ENCODE data around the gene AADACL4. TPM values are rescaled to one million over a fixed set of nuclear protein-coding genes. Genes with fewer than 3 reads are reported as not detected.
A peak's percentile ranks its signal among the peaks of the same experiment; 100 is the strongest.

AADACL4 gene
- polyA plus RNA-seq, 2 donors, result not detected

- Histone ChIP-seq H3K9me3 (ENCODE audit: control insufficient read depth in 2 of 2, insufficient read depth in 1 of 2, low read depth in 1 of 2, low read length in 1 of 2) (no peaks in the 10 kb centered on the region), H3K4me3 (ENCODE audit: low read depth in 1 of 2, low read length in 2 of 2) (peak overlapping the region; percentile 93 to 96), H3K27me3 (ENCODE audit: control insufficient read depth in 1 of 2, insufficient read depth in 2 of 2, low read length in 2 of 2) (no peaks in the 10 kb centered on the region), H3K27ac (ENCODE audit: low read depth in 2 of 2, low read length in 1 of 2) (peak overlapping the region; percentile 95 to 99), H3K4me1 (ENCODE audit: control insufficient read depth in 2 of 2, insufficient read depth in 2 of 2, low read length in 1 of 2) (peaks cover 8 to 20% of the 10 kb centered on the region in 2 donors), H3K36me3 (ENCODE audit: control insufficient read depth in 2 of 2, insufficient read depth in 2 of 2, low read length in 1 of 2) (no peaks in the 10 kb centered on the region)
- 0% methylated on average over 5 to 13 of the region's 13 CpGs for WGBS, 2 donors
These were observed 26.4 kb upstream of the AADACL4 start for GRCh38 chr1:12617511-12617900.

GRCh38 chr1:12617901-12618660 lies 25.8 kb upstream of the AADACL4 start, which contains the start of gene DHRS3:
DHRS3 (minus strand) TSS chr1:12618210; CDS start chr1:12617348, 862 bp downstream.
- Histone ChIP-seq H3K4me3 (ENCODE audit: low read depth in 1 of 2, low read length in 2 of 2) (peak within 1 kb of the TSS; percentile 93 to 96), H3K4me1 (ENCODE audit: control insufficient read depth in 2 of 2, insufficient read depth in 2 of 2, low read length in 1 of 2) (peaks cover 12 to 18% of the 10 kb centered on the region in 2 donors), H3K36me3 (ENCODE audit: control insufficient read depth in 2 of 2, insufficient read depth in 2 of 2, low read length in 1 of 2) (no peaks in the 10 kb centered on the region), H3K27ac (ENCODE audit: low read depth in 2 of 2, low read length in 1 of 2) (peak within 1 kb of the TSS; percentile 95 to 99), H3K27me3 (ENCODE audit: control insufficient read depth in 1 of 2, insufficient read depth in 2 of 2, low read length in 2 of 2) (no peaks in the 10 kb centered on the region), H3K9me3 (ENCODE audit: control insufficient read depth in 2 of 2, insufficient read depth in 1 of 2, low read depth in 1 of 2, low read length in 1 of 2) (no peaks in the 10 kb centered on the region)
- 0 to 1% methylated on average over 69 of the region's 69 CpGs for WGBS, 2 donors

- H3K27ac ChIP-seq (ENCODE audit: low read depth in 2 of 2, low read length in 1 of 2), result peak overlapping the region; percentile 95 to 99
- H3K27me3 ChIP-seq (ENCODE audit: control insufficient read depth in 1 of 2, insufficient read depth in 2 of 2, low read length in 2 of 2), result no peaks in the 10 kb centered on the region
- H3K9me3 ChIP-seq (ENCODE audit: control insufficient read depth in 2 of 2, insufficient read depth in 1 of 2, low read depth in 1 of 2, low read length in 1 of 2), result no peaks in the 10 kb centered on the region
- WGBS, 2 donors, result 4 to 5% methylated on average over 6 of the region's 6 CpGs
- no peaks in the 10 kb centered on the region for H3K36me3 ChIP-seq (ENCODE audit: control insufficient read depth in 2 of 2, insufficient read depth in 2 of 2, low read length in 1 of 2)
- H3K4me1 ChIP-seq (ENCODE audit: control insufficient read depth in 2 of 2, insufficient read depth in 2 of 2, low read length in 1 of 2), result peaks cover 12 to 14% of the 10 kb centered on the region in 2 donors
- peak overlapping the region; percentile 59 to 96 for H3K4me3 ChIP-seq (ENCODE audit: low read depth in 1 of 2, low read length in 2 of 2)
These were observed 25.3 kb upstream of the AADACL4 start for GRCh38 chr1:12618661-12618964.

- H3K36me3 ChIP-seq (ENCODE audit: control insufficient read depth in 2 of 2, insufficient read depth in 2 of 2, low read length in 1 of 2), result no peaks in the 10 kb centered on the region
- peak overlapping the region; percentile 95 to 99 for H3K27ac ChIP-seq (ENCODE audit: low read depth in 2 of 2, low read length in 1 of 2)
- WGBS, 2 donors, result 5 to 9% methylated on average over 30 of the region's 30 CpGs
- peak overlapping the region; percentile 59 to 96 for H3K4me3 ChIP-seq (ENCODE audit: low read depth in 1 of 2, low read length in 2 of 2)
- H3K4me1 ChIP-seq (ENCODE audit: control insufficient read depth in 2 of 2, insufficient read depth in 2 of 2, low read length in 1 of 2), result peaks cover 10 to 14% of the 10 kb centered on the region in 2 donors
- no peaks in the 10 kb centered on the region for H3K9me3 ChIP-seq (ENCODE audit: control insufficient read depth in 2 of 2, insufficient read depth in 1 of 2, low read depth in 1 of 2, low read length in 1 of 2)
- H3K27me3 ChIP-seq (ENCODE audit: control insufficient read depth in 1 of 2, insufficient read depth in 2 of 2, low read length in 2 of 2), result no peaks in the 10 kb centered on the region
These were observed 24.7 kb upstream of the AADACL4 start for GRCh38 chr1:12618965-12619791.

- H3K27ac ChIP-seq (ENCODE audit: low read depth in 2 of 2, low read length in 1 of 2), result peak overlapping the region; percentile 95 to 99
These were observed 23.9 kb upstream of the AADACL4 start for GRCh38 chr1:12619792-12620487.

GRCh38 chr1:12620488-12620865 lies 23.4 kb upstream of the AADACL4 start:
- WGBS, 2 donors, result 44 to 61% methylated on average over 4 of the region's 4 CpGs
- Histone ChIP-seq H3K27ac (ENCODE audit: low read depth in 2 of 2, low read length in 1 of 2) (peak overlapping the region in 1 of 2 donors; percentile 56), H3K36me3 (ENCODE audit: control insufficient read depth in 2 of 2, insufficient read depth in 2 of 2, low read length in 1 of 2) (no peaks in the 10 kb centered on the region), H3K27me3 (ENCODE audit: control insufficient read depth in 1 of 2, insufficient read depth in 2 of 2, low read length in 2 of 2) (no peaks in the 10 kb centered on the region), H3K4me1 (ENCODE audit: control insufficient read depth in 2 of 2, insufficient read depth in 2 of 2, low read length in 1 of 2) (peaks cover 8 to 11% of the 10 kb centered on the region in 2 donors), H3K4me3 (ENCODE audit: low read depth in 1 of 2, low read length in 2 of 2) (no peak overlapping the region), H3K9me3 (ENCODE audit: control insufficient read depth in 2 of 2, insufficient read depth in 1 of 2, low read depth in 1 of 2, low read length in 1 of 2) (no peaks in the 10 kb centered on the region)

More at GRCh38 chr1:12619792-12620487, 23.9 kb upstream of the AADACL4 start:
- H3K9me3 ChIP-seq (ENCODE audit: control insufficient read depth in 2 of 2, insufficient read depth in 1 of 2, low read depth in 1 of 2, low read length in 1 of 2), result no peaks in the 10 kb centered on the region
- 11 to 15% methylated on average over 23 of the region's 23 CpGs for WGBS, 2 donors
- H3K4me3 ChIP-seq (ENCODE audit: low read depth in 1 of 2, low read length in 2 of 2), result peak overlapping the region; percentile 59 to 96
- H3K36me3 ChIP-seq (ENCODE audit: control insufficient read depth in 2 of 2, insufficient read depth in 2 of 2, low read length in 1 of 2), result no peaks in the 10 kb centered on the region
- peaks cover 8 to 11% of the 10 kb centered on the region in 2 donors for H3K4me1 ChIP-seq (ENCODE audit: control insufficient read depth in 2 of 2, insufficient read depth in 2 of 2, low read length in 1 of 2)
- no peaks in the 10 kb centered on the region for H3K27me3 ChIP-seq (ENCODE audit: control insufficient read depth in 1 of 2, insufficient read depth in 2 of 2, low read length in 2 of 2)

- Histone ChIP-seq H3K9me3 (ENCODE audit: control insufficient read depth in 2 of 2, insufficient read depth in 1 of 2, low read depth in 1 of 2, low read length in 1 of 2) (no peaks in the 10 kb centered on the region), H3K27ac (ENCODE audit: low read depth in 2 of 2, low read length in 1 of 2) (peak overlapping the region in 1 of 2 donors; percentile 56), H3K4me1 (ENCODE audit: control insufficient read depth in 2 of 2, insufficient read depth in 2 of 2, low read length in 1 of 2) (peaks cover 8 to 11% of the 10 kb centered on the region in 2 donors), H3K36me3 (ENCODE audit: control insufficient read depth in 2 of 2, insufficient read depth in 2 of 2, low read length in 1 of 2) (no peaks in the 10 kb centered on the region), H3K27me3 (ENCODE audit: control insufficient read depth in 1 of 2, insufficient read depth in 2 of 2, low read length in 2 of 2) (no peaks in the 10 kb centered on the region), H3K4me3 (ENCODE audit: low read depth in 1 of 2, low read length in 2 of 2) (no peak overlapping the region)
- 91 to 92% methylated on average over 8 of the region's 8 CpGs for WGBS, 2 donors
These were observed 23.0 kb upstream of the AADACL4 start for GRCh38 chr1:12620931-12621330.

- H3K27ac ChIP-seq (ENCODE audit: low read depth in 2 of 2, low read length in 1 of 2), result peak overlapping the region; percentile 16 to 67
- no peaks in the 10 kb centered on the region for H3K27me3 ChIP-seq (ENCODE audit: control insufficient read depth in 1 of 2, insufficient read depth in 2 of 2, low read length in 2 of 2)
- no peak overlapping the region for H3K4me3 ChIP-seq (ENCODE audit: low read depth in 1 of 2, low read length in 2 of 2)
- WGBS, 2 donors, result 56 to 58% methylated on average over 15 of the region's 15 CpGs
- no peaks in the 10 kb centered on the region for H3K36me3 ChIP-seq (ENCODE audit: control insufficient read depth in 2 of 2, insufficient read depth in 2 of 2, low read length in 1 of 2)
- H3K9me3 ChIP-seq (ENCODE audit: control insufficient read depth in 2 of 2, insufficient read depth in 1 of 2, low read depth in 1 of 2, low read length in 1 of 2), result no peaks in the 10 kb centered on the region
- H3K4me1 ChIP-seq (ENCODE audit: control insufficient read depth in 2 of 2, insufficient read depth in 2 of 2, low read length in 1 of 2), result peaks cover 8 to 11% of the 10 kb centered on the region in 2 donors
These were observed 22.2 kb upstream of the AADACL4 start for GRCh38 chr1:12621346-12622335.

Data from esophagus (tissue), 2 donors.